Stimulated activated CD8-positive, alpha-beta memory T cell treated with anti-CD3 and anti-CD28 coated beads, Interleukin-12 subunit alpha, Interleukin-12 subunit beta, amount 100 ng/mL, for 4 hours (primary cell): ENCODE results near the gene CRIM1.

Experiments used
- DNase-seq: peaks from one replicate; pipeline ENCODE4 v3.0.0-alpha.2; 2020; ENCODE audit warnings: low read depth

Gene CRIM1

DNA sequence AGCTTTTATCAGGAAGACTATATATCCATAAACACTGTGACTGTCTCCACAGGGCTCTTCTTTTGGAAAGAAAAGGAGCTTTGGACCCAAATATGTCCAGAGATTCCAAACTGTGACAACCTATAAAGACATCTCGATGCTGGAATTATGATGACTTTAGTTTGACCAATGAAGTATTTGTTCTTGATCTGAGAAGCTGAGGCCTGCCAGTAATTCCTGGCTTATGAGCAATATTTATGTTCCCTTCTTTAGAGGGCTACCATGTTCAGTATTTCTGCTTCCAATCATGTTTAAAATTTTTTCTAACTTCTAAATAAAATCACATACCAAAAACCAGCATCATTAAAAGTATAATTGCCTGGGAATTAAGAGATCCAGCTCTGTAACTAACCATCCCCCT lies 201.3 kb downstream of the CRIM1 start:
- no peak for DNase-seq

DNA sequence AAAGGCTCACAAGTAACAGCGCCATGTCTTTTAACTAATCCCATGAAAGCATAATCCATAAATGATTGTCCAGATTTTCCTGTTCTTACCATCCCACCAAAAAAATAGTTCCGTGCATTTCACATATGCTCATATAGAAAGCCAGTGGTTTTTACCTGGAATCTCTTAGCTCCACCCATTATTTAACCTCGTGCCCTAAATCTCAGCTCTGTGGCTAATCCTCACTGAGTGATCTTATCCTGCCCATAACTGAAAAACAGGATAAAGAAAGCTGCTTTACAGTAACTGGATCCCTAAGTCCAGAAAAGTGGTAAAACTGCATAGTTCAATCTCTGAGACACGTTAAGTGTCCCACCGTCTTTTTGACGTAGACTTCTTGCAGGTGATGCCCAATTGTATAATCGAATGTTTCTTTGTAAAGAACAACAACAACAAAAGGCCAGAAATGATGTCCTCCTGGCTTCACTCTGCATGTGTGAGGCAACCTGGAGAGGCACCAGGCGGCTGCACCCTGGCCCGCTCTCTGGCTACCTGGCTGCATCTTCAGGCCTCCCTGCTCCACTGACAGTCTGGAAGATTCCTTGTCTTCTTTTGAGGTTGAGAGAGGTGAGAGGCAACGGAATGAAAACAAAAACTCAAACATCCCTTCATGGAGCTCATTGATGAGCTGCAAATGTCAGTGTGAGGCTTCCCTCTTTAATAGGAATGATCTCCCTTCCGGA lies 203.8 kb downstream of the CRIM1 start:
- no peak for DNase-seq

GRCh38 chr2:36560726-36561125 lies 205.1 kb downstream of the CRIM1 start:
- no peak for DNase-seq

DNA sequence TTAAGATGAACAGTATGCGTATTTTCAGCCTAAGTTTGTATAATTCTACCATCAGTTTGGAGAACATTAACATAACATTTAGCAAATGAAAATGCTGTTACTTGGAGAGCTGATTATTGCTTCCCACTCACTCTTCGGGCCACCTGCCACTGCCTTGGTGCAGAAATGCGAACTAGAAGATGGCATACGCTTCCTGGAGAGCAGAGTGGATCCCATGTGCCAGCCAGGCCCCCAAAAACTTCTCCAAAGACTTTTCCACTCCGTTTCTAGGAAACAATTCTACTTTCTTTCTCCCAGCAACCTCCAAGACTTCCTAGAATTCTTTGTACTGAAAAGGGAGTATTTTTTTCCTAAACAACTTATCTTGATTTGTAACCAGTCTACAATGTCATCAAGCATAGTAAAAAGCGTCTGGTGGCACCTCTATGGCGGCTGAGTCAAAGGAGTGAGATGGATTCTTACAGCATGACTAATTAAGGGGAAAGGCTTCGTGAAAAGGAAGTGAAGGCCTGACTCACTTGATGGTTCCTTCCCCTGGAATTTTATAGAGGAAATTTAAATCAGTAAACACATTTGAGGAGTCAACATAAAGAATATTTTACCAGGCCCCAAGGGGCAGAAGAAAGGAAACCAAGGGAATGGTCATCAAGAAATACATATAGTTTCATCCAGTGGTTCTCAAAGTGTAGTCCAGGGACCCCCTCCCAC lies 205.8 kb downstream of the CRIM1 start:
- DNase-seq = no peak

DNA sequence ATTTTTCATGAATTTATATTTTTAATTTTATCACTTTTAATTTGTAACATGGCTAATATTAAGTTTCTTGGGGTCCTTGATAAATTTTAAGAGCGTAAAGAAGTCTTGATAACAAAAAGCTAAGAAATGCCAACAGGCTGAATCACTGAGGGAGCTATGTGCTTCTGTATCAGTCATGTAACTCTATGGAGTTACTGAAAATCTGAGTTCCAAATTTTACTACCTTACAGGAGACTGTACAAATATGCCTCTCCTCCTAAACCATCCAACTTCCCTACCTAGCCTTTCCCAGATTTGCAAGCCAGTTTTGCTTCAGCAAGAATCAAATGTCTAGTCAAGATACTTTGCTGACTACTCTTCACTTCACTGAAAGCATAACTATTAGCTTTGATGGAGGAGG lies 206.7 kb downstream of the CRIM1 start:
- no peak for DNase-seq

GRCh38 chr2:36562973-36563532 lies 207.5 kb downstream of the CRIM1 start:
- DNase-seq = no peak

- DNase-seq = no peak
Measured at GRCh38 chr2:36564377-36564930, 208.9 kb downstream of the CRIM1 start.

- DNase-seq = no peak
Measured at GRCh38 chr2:36565712-36566111, 210.1 kb downstream of the CRIM1 start.

- DNase-seq = no peak
Measured at GRCh38 chr2:36566887-36567286, 211.3 kb downstream of the CRIM1 start.

DNA sequence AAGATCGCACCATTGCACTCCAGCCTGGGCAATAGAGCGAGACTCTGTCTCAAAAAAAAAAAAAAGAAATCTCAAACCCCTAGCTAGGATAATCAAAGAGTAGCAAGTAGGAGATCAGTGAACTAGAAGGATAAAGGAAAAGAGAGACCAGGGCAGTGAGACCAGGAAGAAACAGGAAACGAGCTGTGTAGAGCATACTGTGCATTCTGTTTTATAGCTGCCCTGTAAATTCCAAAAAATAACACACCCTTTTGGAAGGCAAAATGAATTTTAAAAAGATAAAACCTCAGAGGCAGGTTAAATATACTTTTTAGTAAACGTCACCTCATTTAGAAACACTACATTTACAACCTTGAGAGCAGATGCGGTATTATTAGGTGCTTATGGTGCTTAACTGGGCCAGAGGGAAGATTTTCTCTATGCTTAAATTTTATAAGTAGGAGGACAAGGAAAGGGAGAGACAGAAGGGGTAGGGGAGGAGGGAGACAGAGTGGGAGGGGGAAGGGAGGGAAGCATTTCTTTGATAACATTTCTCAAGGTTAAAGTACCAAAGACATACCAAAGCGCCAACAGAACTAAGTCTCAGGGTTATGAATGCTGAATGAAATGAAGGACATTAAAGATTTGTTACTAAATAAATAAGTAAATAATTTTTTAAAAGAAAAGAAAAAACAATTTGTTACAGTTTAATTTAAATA lies 212.3 kb downstream of the CRIM1 start:
- DNase-seq = no peak

- DNase-seq = no peak
Measured at GRCh38 chr2:36568516-36569246, 213.1 kb downstream of the CRIM1 start.

DNA sequence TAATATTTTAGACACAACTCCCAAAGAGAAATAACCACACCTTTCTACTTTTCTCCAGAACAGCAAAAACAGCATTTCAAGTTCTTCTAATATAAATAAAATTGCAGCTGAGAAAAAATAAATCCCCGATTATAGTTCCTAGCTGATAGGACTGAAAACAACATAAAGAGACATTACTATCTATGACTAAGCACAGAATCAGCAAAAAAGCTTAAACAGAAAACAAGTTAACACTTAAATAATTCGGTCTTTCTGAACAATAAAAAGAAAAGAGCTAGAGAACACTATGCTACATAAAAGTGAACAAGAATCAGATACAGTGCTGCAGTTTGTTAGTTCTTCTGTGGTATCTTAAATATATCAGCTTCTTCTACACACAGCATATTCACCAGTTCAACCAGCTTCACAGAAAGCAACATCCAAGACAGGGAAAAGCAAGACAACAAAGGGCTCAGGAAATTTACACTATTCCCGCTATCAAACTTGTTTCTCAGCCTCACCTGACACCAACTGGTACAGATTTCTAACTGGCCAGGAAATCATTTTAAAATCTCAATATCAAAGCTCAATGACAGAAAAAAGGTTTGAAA lies 213.8 kb downstream of the CRIM1 start:
- no peak for DNase-seq

- no peak for DNase-seq
Measured at GRCh38 chr2:36570416-36570815, 214.8 kb downstream of the CRIM1 start.

DNA sequence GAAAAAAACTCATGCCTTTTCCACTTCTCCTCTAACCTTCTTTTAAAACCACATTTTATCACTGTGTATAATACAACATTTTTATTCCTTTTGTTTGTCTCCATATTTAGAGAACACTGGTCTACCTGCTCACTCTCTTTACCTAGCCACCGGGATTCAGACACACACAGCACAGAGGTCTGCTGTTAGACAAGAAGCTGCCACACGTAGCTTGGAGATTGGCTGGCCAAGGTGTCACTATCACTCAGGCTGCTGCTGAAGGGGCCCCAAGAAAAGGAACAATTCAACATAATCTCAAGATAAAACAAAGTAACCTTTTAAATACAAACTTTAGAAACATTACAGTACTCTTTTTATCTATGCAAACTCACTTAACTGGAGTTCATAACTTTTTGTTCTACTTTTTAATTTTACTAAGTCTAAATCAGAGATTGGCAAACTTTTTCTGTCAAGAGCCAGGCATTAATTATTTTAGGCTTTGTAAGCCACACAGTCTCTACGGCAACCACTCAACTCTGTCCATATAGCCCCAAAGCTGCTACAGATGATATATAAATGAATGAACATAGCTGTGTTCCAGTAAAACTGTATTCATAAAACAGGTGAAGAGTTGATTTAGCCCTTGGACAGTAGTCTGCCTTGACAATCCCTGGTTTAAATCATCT lies 216.6 kb downstream of the CRIM1 start:
- DNase-seq = no peak

GRCh38 chr2:36572719-36573059 lies 217.1 kb downstream of the CRIM1 start:
- no peak for DNase-seq

DNA sequence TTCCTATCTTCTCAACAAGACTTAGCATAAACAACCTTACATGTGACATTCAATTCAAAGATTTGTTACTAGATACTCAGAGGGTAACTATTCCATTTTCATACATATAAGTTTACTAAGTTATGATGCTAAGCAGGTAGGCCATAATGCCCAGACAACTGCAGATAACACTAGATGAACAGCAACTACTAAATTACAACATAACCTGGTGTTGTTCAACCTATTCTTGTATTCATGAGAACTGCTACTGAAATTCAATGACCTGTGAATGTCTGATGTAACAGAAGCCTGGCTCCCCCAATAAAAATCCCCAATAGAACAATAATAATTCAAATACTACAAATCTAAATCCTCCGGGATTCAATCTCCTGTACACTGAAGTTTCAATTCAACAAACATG lies 217.6 kb downstream of the CRIM1 start:
- no peak for DNase-seq

DNA sequence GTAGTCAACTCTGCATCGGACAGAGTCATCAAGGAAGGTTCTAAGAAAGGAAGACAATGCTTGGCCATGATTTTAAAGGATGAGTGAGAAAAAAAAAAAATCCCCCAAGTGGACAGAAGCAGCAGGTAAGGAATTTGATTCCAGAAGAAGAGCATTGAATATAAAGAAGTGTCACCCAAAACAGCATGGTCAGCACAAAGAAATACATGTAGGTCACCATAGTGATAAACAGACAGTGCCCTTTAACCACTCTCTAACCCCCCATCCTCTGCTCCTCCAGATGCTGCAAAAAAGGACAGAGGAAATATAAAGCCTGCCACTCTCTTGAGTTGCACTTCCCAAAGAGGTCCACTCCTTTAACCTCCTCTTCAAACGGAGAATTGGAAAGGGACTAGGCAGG lies 219.0 kb downstream of the CRIM1 start:
- no peak for DNase-seq

DNA sequence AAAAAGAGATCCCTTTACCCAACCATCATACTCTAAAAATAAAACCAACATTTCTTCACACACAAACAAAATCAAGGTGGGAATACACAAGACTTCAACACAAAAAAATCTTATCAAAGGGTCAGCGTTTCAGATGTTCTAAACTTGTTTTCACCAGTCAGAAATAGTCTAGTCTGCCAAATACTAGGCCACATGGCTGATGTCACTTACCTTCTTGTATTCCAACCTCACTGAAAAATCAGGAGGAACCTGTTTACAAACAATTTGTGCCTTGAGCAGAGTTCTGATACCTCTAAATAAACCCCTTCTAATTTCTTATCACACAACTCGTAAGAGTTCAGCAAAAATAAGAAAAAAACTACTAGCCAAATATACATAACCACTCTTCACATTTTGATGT lies 222.3 kb downstream of the CRIM1 start:
- DNase-seq = no peak

DNA sequence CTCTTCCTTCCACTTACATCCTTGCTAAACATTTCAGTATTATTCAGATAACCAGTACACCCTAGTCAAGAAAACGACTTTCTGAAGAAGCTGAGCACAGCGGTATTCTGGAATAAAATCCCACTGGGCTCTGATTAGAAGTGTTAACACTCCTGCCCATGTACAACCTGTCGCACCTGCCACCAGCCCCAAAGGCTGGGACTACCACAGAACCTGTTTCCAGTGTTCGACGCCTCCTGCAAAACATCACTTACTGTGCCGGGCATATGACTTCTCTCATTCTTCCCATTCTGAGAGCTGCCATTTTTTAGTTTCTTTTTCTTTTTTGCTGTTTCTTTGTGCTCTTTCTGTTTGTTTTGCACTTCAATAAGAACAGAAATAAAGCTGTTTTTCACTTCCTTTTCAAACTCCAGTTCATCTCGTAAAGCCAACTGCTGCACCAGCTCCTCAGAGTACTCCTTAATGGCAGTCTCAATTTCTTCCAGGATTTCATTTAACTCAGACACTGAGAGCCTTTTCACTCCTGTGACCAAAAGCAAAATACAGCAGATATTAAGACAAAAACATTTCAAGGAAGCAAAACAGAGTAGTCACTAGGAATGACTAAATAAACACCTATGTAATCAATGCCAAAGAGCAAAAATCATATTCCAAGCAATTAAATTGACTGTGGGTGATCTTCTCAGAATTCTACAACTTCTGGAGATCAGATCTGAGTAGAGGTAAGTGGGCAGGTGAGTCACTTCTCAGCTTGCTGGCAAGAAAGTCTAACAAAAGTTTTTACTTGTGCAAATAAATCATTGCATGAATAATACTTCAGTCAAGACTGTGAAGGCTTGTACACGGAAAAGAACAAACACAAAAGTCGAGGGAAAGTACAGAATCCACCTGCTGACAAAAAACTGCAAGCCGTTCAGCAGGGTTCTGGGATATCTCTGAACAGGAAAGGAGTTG lies 223.0 kb downstream of the CRIM1 start:
- no peak for DNase-seq

- DNase-seq = no peak
Measured at GRCh38 chr2:36579297-36579664, 223.7 kb downstream of the CRIM1 start.
